GM21529 (cell line): ENCODE results near the gene SERPINB11.
"Not testable (repeated sequence)": the region's sequence is repeated elsewhere in the genome, so short reads cannot be mapped to it uniquely, and the experiment has no call there.

Experiments
- ATAC-seq: cut with Tn5 transposase; IDR thresholded peaks from one replicate; pipeline ENCODE4 v1.9.1; 2021; ENCODE audit not compliant: unreplicated experiment

The SERPINB11 gene

GRCh38 chr18:63725682-63726480, 23.1 kb downstream of the SERPINB11 start:
- ATAC-seq, result no peak

- no peak for ATAC-seq
These were observed 28.0 kb downstream of the SERPINB11 start for GRCh38 chr18:63730773-63731172.

GRCh38 chr18:63731215-63731614, 28.5 kb downstream of the SERPINB11 start:
- ATAC-seq, result no peak

- ATAC-seq, result no peak
These were observed 34.1 kb downstream of the SERPINB11 start for GRCh38 chr18:63736876-63737275.

- ATAC-seq, result no peak
These were observed 39.0 kb downstream of the SERPINB11 start for GRCh38 chr18:63741769-63742168.

- no peak for ATAC-seq
These were observed 44.2 kb downstream of the SERPINB11 start for GRCh38 chr18:63747006-63747405.

GRCh38 chr18:63749489-63749888, 46.7 kb downstream of the SERPINB11 start:
- no peak for ATAC-seq

- no peak for ATAC-seq
These were observed 49.9 kb downstream of the SERPINB11 start for GRCh38 chr18:63752636-63753035.

GRCh38 chr18:63753676-63754075, 50.9 kb downstream of the SERPINB11 start:
- ATAC-seq, result no peak

- ATAC-seq, result no peak
These were observed 54.8 kb downstream of the SERPINB11 start for GRCh38 chr18:63757541-63757940.

GRCh38 chr18:63758615-63759240, 56.0 kb downstream of the SERPINB11 start:
- ATAC-seq, result no peak

- not testable (repeated sequence) for ATAC-seq
These were observed 57.0 kb downstream of the SERPINB11 start for GRCh38 chr18:63759786-63760185.

- ATAC-seq, result no peak
These were observed 59.8 kb downstream of the SERPINB11 start for GRCh38 chr18:63762518-63762917.

- ATAC-seq, result no peak
These were observed 61.3 kb downstream of the SERPINB11 start for GRCh38 chr18:63763831-63764600.

GRCh38 chr18:63765837-63766236, 63.1 kb downstream of the SERPINB11 start:
- ATAC-seq, result no peak
